Peyer's patch (tissue), 4 donors: Measurements from ENCODE around the gene PPM1D. TPM values are rescaled to one million over a fixed set of nuclear protein-coding genes. Genes with fewer than 3 reads are reported as not detected.
"Not testable (repeated sequence)": the region's sequence is repeated elsewhere in the genome, so short reads cannot be mapped to it uniquely, and the experiment has no call there.

ENCODE experiments used
- DNase-seq, 3 donors: peaks; one replicate each; pipeline ENCODE4 v3.0.0-alpha.2; 2017 to 2019
- H3K27ac ChIP-seq, 4 donors: fragments of 200-600 bp; sonication (generic); one replicate each; pipeline ENCODE4 v1.5.1; 2016 to 2019
- H3K27me3 ChIP-seq, 2 donors: fragments of 200-600 bp; sonication (generic); one replicate each; pipeline ENCODE4 v1.5.1; 2019
- H3K36me3 ChIP-seq, 3 donors: fragments of 200-600 bp; sonication (generic); one replicate each; pipeline ENCODE4 v1.5.1; 2016 to 2019
- H3K4me1 ChIP-seq, 4 donors: fragments of 200-600 bp; sonication (generic); one replicate each; pipeline ENCODE4 v1.5.1; 2016 to 2019
- H3K4me3 ChIP-seq, 4 donors: fragments of 200-600 bp; sonication (generic); 1 replicate in 3 of 4; 2 replicates in 1 of 4; pipeline ENCODE4 v1.5.1; 2016 to 2019; ENCODE audit warnings: mild to moderate bottlenecking in 1 of 4
- H3K9me3 ChIP-seq, 4 donors: fragments of 200-600 bp; sonication (generic); one replicate each; pipeline ENCODE4 v1.5.1; 2016 to 2019; ENCODE audit warnings: mild to moderate bottlenecking in 1 of 4
- CTCF ChIP-seq, 6 experiments: fragments of 450-650 bp in 4 of 6; fragments of 200-600 bp in 2 of 6; sonication (generic) in 1 of 6; IDR thresholded peaks; one replicate each; pipeline ENCODE4 v1.5.1; 2017 to 2019; ENCODE audit warnings: antibody characterized with exemption in 6 of 6, mild to moderate bottlenecking in 3 of 6, moderate library complexity in 1 of 6
- POLR2A ChIP-seq, 2 donors: fragments of 450-650 bp; IDR thresholded peaks; one replicate each; pipeline ENCODE4 v1.5.1; 2017; ENCODE audit warnings: antibody characterized with exemption in 2 of 2, mild to moderate bottlenecking in 2 of 2, moderate library complexity in 2 of 2
- total RNA-seq, 4 donors: library from RNA; depleted of rRNA; stranded (reverse); fragments of >200 nt; gene quantifications; one replicate each; pipeline ENCODE4 v1.1.0, GENCODE V29; 2016

Gene PPM1D
- total RNA-seq, 4 donors from 2014 or later: 12.9 to 17.4 (median 14.3) TPM

- no peak for TF ChIP-seq CTCF (IDR thresholded peaks at IDR 0.05)
- TF ChIP-seq POLR2A (IDR thresholded peaks at IDR 0.05): no peak
Measured at GRCh38 chr17:60585887-60586286, 14.1 kb upstream of the PPM1D start.

GRCh38 chr17:60586288-60586974 is 13.6 kb upstream of the PPM1D start:
- Histone ChIP-seq H3K36me3 (no peaks in the 10 kb centered on the region), H3K9me3 (no peaks in the 10 kb centered on the region), H3K4me1 (no peaks in the 10 kb centered on the region), H3K27me3 (no peaks in the 10 kb centered on the region), H3K4me3 (no peak overlapping the region), H3K27ac (no peak overlapping the region)
- TF ChIP-seq POLR2A (IDR thresholded peaks at IDR 0.05): no peak
- TF ChIP-seq CTCF (IDR thresholded peaks at IDR 0.05): peak in 1 of 6 experiments; percentile 21
- DNase-seq: no peak

More at GRCh38 chr17:60585887-60586286, 14.1 kb upstream of the PPM1D start:
- Histone ChIP-seq H3K4me3 (no peak overlapping the region), H3K27me3 (no peaks in the 10 kb centered on the region), H3K9me3 (no peaks in the 10 kb centered on the region), H3K4me1 (no peaks in the 10 kb centered on the region), H3K36me3 (no peaks in the 10 kb centered on the region), H3K27ac (no peak overlapping the region)
- no peak for DNase-seq

GRCh38 chr17:60590070-60590469 is 9.9 kb upstream of the PPM1D start:
- DNase-seq: no peak
- H3K27ac ChIP-seq: no peak overlapping the region

GRCh38 chr17:60592750-60593149 is 7.2 kb upstream of the PPM1D start:
- no peaks in the 10 kb centered on the region for H3K9me3 ChIP-seq
- no peak overlapping the region for H3K27ac ChIP-seq
- H3K4me1 ChIP-seq: no peaks in the 10 kb centered on the region
- no peaks in the 10 kb centered on the region for H3K36me3 ChIP-seq
- TF ChIP-seq CTCF (IDR thresholded peaks at IDR 0.05) (no peak), POLR2A (IDR thresholded peaks at IDR 0.05) (no peak)
- H3K27me3 ChIP-seq: no peaks in the 10 kb centered on the region
- H3K4me3 ChIP-seq: no peak overlapping the region
- no peak for DNase-seq

More at GRCh38 chr17:60590070-60590469, 9.9 kb upstream of the PPM1D start:
- no peaks in the 10 kb centered on the region for H3K4me1 ChIP-seq
- no peak overlapping the region for H3K4me3 ChIP-seq
- no peaks in the 10 kb centered on the region for H3K27me3 ChIP-seq
- H3K36me3 ChIP-seq: no peaks in the 10 kb centered on the region
- no peak for TF ChIP-seq POLR2A (IDR thresholded peaks at IDR 0.05)
- no peak for TF ChIP-seq CTCF (IDR thresholded peaks at IDR 0.05)
- H3K9me3 ChIP-seq: no peaks in the 10 kb centered on the region

- H3K36me3 ChIP-seq, H3K4me3 ChIP-seq, H3K27me3 ChIP-seq, H3K27ac ChIP-seq, DNase-seq, H3K9me3 ChIP-seq, H3K4me1 ChIP-seq: not testable (repeated sequence)
Measured at GRCh38 chr17:60593441-60594036, 6.5 kb upstream of the PPM1D start.

- DNase-seq, H3K4me3 ChIP-seq, H3K36me3 ChIP-seq, H3K27me3 ChIP-seq, H3K27ac ChIP-seq, H3K9me3 ChIP-seq, H3K4me1 ChIP-seq: not testable (repeated sequence)
Measured at GRCh38 chr17:60594170-60594569, 5.8 kb upstream of the PPM1D start.
